Thyroid gland (tissue), 4 donors: Measurements from ENCODE around the gene PGRMC2. TPM values are rescaled to one million over a fixed set of nuclear protein-coding genes. Genes with fewer than 3 reads are reported as not detected.

ENCODE experiments used
- DNase-seq, 2 donors: peaks; one replicate each; pipeline ENCODE4 v3.0.0-alpha.2; 2019
- H3K27ac ChIP-seq, 3 donors: fragments of 200-600 bp; sonication (generic); 1 replicate in 2 of 3; 2 replicates in 1 of 3; pipeline ENCODE4 v1.5.1; 2016 to 2019; ENCODE audit warnings: mild to moderate bottlenecking in 1 of 3, moderate library complexity in 1 of 3
- H3K27me3 ChIP-seq: fragments of 200-600 bp; sonication (generic); one replicate; pipeline ENCODE4 v1.5.1; 2019
- H3K36me3 ChIP-seq, 2 donors: fragments of 200-600 bp; sonication (generic); one replicate each; pipeline ENCODE4 v1.5.1; 2016 to 2019
- H3K4me1 ChIP-seq, 2 donors: fragments of 200-600 bp; sonication (generic); one replicate each; pipeline ENCODE4 v1.5.1; 2017 to 2019
- H3K4me3 ChIP-seq, 3 donors: fragments of 200-600 bp; sonication (generic); replicated peaks in 1 of 3; 1 replicate in 2 of 3; 2 replicates in 1 of 3; pipeline ENCODE4 v1.5.1; 2016; ENCODE audit warnings: mild to moderate bottlenecking in 1 of 3
- H3K9me3 ChIP-seq: fragments of 200-600 bp; sonication (generic); one replicate; pipeline ENCODE4 v1.5.1; 2017
- CTCF ChIP-seq, 6 experiments: fragments of 200-600 bp in 3 of 6; fragments of 450-650 bp in 3 of 6; sonication (generic) in 3 of 6; IDR thresholded peaks; one replicate each; pipeline ENCODE4 v1.5.1; 2016 to 2019; ENCODE audit warnings: antibody characterized with exemption in 6 of 6, mild to moderate bottlenecking in 2 of 6, inconsistent platforms in 1 of 6, moderate library complexity in 1 of 6
- POLR2A ChIP-seq, 2 donors: fragments of 450-650 bp; IDR thresholded peaks; one replicate each; pipeline ENCODE4 v1.6.1; 2017; ENCODE audit warnings: antibody characterized with exemption in 2 of 2, mild to moderate bottlenecking in 2 of 2, moderate library complexity in 1 of 2
- WGBS, 2 donors: methylation state at CpG; one replicate each; pipeline ENCODE4 v1.1.5; 2017; 5-methylcytosine and 5-hydroxymethylcytosine counted together
- intact Hi-C: fragments of 100-400 bp; cut with DNase I; formaldehyde crosslinking; loops from one replicate; pipeline ENCODE4 v1.15.1; 2023
- total RNA-seq, 4 donors: library from RNA; depleted of rRNA; stranded (reverse); fragments of >200 nt; gene quantifications; one replicate each; pipeline ENCODE4 v1.2.3, GENCODE V29; 2016

Gene PGRMC2
- total RNA-seq, 4 donors from 2014 or later, result 46.5 to 68.9 (median 50.2) TPM

- Histone ChIP-seq H3K27me3 (no peaks in the 10 kb centered on the region), H3K27ac (peak overlapping the region; percentile 81 to 94 (median 89)), H3K4me1 (peaks cover 8 to 24% of the 10 kb centered on the region in 2 donors), H3K36me3 (no peaks in the 10 kb centered on the region), H3K4me3 (peak overlapping the region; percentile 27 to 83 (median 78)), H3K9me3 (no peaks in the 10 kb centered on the region)
- WGBS, 2 donors, result 7 to 8% methylated on average over 13 of the region's 13 CpGs
- TF ChIP-seq CTCF (IDR thresholded peaks at IDR 0.05) (no peak), POLR2A (IDR thresholded peaks at IDR 0.05) (no peak)
- DNase-seq, result peak in 1 of 2 donors; percentile 12
- intact Hi-C loops, result no loop called here
Measured at GRCh38 chr4:128288689-128289106, 1.1 kb upstream of the PGRMC2 start.

DNA sequence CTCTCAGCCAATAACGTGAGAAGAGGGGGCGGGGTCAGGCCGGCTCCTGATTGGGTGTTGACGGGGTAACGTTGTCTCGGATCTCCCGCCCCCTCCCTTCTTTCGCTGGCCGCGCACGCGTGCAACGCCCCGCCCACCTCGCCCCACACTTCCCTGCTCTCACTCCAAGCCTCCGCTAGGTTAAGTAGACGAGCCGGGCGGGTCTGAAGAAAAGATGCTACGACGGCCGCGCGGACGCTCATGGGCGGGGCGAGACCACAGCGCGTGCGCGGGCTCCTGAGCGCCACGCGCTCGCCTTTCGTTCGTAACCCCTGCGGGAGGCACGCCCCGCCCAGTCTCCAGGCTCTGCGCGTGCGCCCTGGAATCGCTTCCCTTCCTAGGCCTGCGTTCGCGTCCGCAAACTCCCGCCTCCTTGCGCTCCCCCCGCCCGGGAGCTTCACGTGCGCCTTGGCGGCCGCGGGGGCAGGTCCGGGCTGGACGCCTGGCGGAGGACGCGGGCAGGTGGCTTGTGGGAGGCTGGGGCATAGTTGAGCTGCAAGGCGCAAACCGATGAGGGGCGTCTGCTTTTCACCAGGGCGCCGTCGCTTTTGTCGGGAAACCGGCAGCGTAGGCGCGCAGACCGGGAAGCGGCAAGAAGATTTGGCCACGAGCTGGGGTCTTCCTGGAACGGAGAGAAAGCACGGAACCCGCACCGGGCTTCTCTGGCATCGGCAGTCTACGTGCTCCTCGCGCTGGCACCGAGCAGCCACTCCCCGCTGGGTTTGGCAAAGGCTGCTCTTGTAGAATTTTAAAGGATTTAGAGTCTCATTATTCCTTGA lies 467 bp upstream of the PGRMC2 start:
- 0 to 2% methylated on average over 24 to 31 of the region's 86 CpGs for WGBS, 2 donors
- intact Hi-C loops, result no loop called here
- peak overlapping the region; percentile 27 to 83 (median 78) for H3K4me3 ChIP-seq
- no peaks in the 10 kb centered on the region for H3K36me3 ChIP-seq
- no peaks in the 10 kb centered on the region for H3K9me3 ChIP-seq
- H3K4me1 ChIP-seq, result peaks cover 8 to 25% of the 10 kb centered on the region in 2 donors
- H3K27ac ChIP-seq, result peak overlapping the region; percentile 81 to 94 (median 89)
- DNase-seq, result peak; percentile 100
- peak in 4 of 6 experiments; percentile 31 to 54 (median 47) for TF ChIP-seq CTCF (IDR thresholded peaks at IDR 0.05)
- TF ChIP-seq POLR2A (IDR thresholded peaks at IDR 0.05), result peak; percentile 15 to 93
- no peaks in the 10 kb centered on the region for H3K27me3 ChIP-seq

- Histone ChIP-seq H3K4me3 (peak overlapping the region in 2 of 3 donors; percentile 63 to 83), H3K9me3 (no peaks in the 10 kb centered on the region), H3K36me3 (no peaks in the 10 kb centered on the region), H3K4me1 (peaks cover 8 to 25% of the 10 kb centered on the region in 2 donors), H3K27ac (peak overlapping the region; percentile 68 to 94 (median 81)), H3K27me3 (no peaks in the 10 kb centered on the region)
- 1 to 2% methylated on average over 11 of the region's 11 CpGs for WGBS, 2 donors
- peak; percentile 24 to 35 for DNase-seq
- TF ChIP-seq POLR2A (IDR thresholded peaks at IDR 0.05) (peak in 1 of 2 donors; percentile 62), CTCF (IDR thresholded peaks at IDR 0.05) (no peak)
- intact Hi-C loops, result no loop called here
Measured at GRCh38 chr4:128286474-128287058, 1.0 kb downstream of the PGRMC2 start.

DNA sequence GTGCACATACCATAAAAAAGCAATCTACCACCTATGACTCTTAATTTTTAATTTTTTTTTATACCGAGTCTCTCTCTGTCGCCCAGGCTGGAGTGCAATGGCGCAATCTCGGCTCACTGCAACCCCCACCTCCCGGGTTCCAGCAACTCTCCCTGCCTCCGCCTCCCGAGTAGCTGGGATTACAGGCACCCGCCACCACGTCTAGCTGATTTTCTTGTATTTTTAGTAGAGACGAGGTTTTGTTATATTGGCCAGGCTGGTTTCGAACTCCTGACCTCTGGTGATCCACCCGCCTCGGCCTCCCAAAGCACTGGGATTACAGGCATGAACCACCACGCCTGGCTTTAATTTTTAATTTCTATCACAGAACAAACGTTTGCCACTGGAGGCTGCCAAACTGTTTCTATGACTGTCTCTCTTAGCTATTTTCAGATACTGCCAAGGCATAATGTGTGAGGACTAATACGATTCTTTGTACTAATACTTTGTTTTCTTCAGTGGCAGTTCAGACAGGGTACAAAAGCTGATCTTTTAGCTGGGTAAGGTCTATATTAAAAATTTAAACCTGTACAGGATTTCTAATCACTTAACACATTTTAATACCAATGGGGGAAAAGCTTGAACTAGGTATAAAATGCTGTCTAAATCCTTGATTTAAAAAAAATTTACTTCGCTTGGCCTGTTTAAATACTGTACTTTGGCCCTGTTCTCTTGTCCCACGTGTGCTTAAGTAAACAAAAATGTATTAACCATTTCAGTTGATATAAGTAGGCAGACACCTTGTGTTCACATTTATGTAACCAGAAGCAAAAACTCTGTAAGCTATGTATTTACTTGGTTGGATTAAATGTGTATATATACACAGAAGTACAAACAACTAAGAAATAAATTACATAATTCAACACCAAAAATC lies 2.3 kb downstream of the PGRMC2 start:
- DNase-seq, result no peak
- intact Hi-C loops, result no loop called here
- H3K4me1 ChIP-seq, result peaks cover 8 to 25% of the 10 kb centered on the region in 2 donors
- WGBS, 2 donors, result 79 to 82% methylated on average over 18 of the region's 18 CpGs
- H3K4me3 ChIP-seq, result peak overlapping the region in 1 of 3 donors; percentile 63
- H3K36me3 ChIP-seq, result no peaks in the 10 kb centered on the region
- H3K27me3 ChIP-seq, result no peaks in the 10 kb centered on the region
- TF ChIP-seq CTCF (IDR thresholded peaks at IDR 0.05), result no peak
- no peaks in the 10 kb centered on the region for H3K9me3 ChIP-seq
- peak overlapping the region; percentile 31 to 94 (median 81) for H3K27ac ChIP-seq
